Esophagus mucosa (tissue), 1 donor: ENCODE data around the gene HPSE2. TPM values are rescaled to one million over a fixed set of nuclear protein-coding genes. Genes with fewer than 3 reads are reported as not detected.

Experiments
- total RNA-seq: library from RNA; stranded (reverse); gene quantifications from one replicate; pipeline ENCODE4 v1.2.4, GENCODE V29; 2023
- donor health status: DM: yes; HTN: yes; CAD: no.

Gene HPSE2
- total RNA-seq, 1 donor from 2014 or later, result 0.20 TPM

Other genes starting within 250 kb of the HPSE2 start
- 0.36 TPM for gene CNNM1, start 93.5 kb upstream of the HPSE2 start, total RNA-seq
- gene GOT1, start 194.8 kb upstream of the HPSE2 start, total RNA-seq, result 57.0 TPM